ENCODE data around the gene NBAS.
A peak's percentile ranks its signal among the peaks of the same experiment; 100 is the strongest.

NBAS gene

DNA sequence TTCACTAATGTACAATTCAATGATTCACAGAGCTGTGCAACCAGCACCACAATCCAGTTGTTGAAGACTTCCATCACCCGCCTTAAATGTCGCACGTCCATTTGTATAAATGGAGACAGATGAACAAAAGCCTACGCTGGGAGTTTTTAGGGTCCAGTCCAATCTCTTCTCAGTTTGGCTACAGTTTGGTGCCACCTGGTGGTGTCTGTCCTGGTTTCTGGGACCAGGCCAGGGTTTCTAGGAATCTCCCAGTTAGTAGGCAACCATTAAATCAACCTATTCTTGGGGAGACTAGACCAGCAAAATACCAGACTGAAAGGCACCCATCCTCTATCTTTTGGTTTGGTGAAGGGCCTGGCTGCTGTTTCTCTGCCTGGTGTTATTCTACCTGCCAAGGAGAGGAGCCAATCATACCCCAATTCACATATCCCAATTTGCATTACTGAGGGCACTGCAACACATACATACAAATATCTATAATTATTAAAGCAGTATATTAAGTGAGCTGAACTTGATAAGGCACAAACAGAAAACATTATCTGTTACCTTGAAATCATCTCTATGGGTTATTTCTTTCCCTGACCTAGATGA is 27.3 kb upstream of the NBAS start:
- peak; percentile 60 for DNase-seq

DNA sequence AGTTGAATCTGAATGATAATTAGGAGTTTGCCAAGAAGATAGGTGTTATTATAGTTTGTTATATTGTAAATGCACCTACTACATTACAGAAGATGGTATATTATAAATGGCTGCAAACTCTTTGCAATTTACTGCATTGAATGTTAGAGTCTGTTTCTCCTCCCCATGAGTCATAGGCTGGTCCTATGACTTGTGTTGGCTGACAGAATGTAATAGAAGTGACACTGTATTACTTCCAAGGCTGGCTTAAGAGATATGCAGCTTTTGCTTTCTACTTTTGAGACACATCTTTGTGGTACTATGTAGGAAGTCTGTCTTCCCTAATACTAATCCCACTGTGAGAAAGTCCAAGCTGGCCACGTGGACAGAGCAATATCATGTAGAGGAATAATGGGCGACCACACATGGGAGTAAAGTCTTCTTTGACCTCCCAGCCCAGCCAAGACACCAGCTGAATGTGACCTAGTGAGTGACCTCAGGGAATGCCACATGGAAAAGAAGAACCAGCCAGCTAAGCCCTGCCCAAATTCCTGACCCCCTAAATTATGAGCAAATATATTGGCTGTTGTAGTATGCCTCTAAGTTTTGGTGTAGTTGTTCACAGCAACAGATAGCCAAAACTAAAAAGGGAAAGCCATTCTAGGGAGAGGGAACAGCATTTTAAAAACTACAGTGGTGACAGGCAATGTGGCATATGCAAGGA is 23.8 kb upstream of the NBAS start:
- DNase-seq = peak; percentile 5

DNA sequence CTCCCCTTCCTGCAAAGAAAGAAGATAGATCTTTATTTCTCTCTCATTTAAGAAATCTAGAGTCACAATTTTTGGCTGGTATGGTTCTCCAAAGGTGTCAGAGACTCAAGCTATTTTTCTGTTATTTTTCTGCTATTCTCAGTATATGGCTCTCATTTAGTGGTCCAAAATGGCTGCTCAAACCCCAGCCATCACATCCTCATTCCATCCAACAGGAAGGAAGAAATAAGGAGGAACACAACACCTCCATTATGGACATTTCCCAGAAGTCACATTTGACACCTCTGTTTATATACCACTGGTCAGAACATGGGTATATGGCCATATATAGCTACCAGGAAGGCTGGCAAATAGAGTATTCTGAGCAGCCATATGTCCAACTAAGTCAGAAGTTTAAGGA is 23.2 kb upstream of the NBAS start:
- DNase-seq = no peak

DNA sequence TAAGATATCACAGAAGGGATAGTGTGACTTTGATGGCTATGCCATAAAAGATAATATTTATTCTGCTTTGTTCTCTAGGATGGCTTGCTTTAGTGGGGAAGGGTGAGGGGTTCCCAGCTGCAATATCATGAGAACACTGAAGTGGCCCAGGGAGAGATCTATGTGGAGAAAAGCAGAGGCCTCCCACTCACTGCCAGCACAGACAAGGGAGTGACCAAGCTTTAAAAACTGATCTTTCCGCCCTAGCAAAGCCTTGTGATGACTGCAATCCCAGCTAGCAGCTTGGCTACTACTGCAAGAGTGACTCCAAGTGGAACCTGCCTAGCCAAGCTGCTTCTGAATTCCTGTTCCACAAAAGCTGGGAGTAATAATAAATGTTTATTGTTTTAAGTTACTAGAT is 22.7 kb upstream of the NBAS start:
- no peak for DNase-seq

DNA sequence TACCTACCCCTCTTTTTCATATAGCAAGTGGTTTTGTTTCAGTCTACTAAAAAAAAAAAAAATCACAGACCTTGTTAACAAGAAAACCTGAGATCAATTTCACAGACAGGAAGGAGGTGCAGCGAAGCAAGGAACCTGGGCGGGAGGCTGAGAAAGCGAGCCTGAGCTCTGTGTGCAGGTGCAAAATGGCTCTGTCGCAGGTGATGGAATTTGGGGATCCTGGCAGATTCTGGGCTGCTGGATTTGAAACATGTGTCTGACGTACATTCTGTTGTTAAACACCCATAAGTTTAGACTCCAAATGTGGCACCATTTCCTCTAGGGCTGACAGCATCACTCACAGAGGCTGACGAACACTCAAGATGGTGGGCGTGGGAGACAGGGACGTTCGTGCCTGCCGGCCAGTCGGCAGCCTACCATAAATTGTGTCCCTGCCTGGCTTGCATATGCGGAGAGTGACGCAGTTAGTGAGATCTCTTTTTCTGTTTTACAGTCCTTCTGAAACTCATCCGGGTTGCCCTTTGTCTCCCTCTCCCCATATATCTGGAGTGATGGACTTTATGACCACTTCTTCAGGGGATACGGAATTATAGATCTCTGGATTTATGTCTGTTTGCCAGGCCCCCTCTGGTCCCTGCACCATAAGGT is 21.7 kb upstream of the NBAS start:
- no peak for DNase-seq

DNA sequence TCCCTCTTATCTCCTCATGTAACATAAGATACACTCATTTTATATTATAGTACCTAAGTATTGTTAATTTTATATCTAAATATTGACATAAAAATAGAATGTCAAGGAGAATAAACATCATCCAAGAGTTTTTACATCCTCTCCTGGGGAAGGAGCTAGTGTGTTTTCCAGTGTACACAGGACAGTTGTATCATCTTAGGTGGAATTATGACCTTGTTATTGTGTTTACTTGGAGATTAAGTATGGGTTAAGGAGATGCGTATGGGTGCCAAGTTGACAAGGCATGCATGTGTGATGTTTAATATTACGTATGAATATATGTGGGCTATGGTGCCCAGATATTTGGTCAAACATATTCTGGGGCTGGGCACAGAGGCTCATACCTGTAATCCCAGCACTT is 19.3 kb upstream of the NBAS start:
- DNase-seq = no peak

DNA sequence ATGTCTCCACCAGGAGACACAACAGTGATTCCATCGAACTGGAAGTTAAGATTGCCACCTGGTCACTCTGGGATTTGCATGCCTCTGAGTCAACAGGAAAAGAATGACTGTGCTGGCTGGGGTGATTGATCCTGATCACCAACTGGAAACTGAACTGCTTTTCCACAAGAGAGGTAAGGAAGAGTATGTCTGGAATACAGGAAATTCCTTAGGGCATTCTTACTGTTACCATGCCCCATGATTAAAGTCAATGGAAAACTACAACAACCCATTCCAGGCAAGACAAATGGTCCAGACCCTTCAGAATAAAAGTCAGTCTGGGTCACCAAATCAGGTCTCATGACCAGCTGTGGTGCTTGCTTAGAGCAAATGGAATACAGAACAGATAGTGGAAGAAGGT is 18.5 kb upstream of the NBAS start:
- peak; percentile 39 for DNase-seq

DNA sequence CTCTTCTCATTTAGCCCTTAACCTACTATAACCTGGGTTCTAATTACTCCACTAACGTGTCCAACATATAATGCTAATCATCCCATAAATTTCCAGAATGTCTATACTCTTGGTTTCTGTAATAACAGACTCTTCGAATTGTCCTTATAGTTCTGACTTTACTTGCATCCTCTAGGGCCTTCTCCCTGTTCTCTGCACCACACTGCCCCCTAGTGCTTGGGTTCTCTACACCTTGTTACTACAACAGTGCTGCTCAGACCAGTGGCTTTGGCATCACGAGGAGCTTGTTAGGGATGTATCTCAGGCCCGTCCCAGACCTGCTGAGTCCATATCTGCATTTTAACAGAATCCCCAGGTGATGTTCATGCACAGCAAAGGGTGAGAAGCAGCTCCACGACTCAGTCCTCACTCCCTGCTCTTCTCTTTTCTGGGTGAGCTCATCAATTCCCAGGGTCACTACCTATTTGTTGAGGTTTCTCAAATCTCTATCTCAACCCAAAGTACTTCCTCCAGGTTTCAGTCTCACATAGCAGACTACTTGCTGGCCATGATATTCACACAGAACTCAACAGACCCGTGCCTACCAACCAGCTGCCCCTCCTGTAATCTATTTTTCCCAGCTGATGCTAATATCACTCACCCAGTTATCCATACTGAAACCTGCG is 16.1 kb upstream of the NBAS start:
- DNase-seq = peak; percentile 64

DNA sequence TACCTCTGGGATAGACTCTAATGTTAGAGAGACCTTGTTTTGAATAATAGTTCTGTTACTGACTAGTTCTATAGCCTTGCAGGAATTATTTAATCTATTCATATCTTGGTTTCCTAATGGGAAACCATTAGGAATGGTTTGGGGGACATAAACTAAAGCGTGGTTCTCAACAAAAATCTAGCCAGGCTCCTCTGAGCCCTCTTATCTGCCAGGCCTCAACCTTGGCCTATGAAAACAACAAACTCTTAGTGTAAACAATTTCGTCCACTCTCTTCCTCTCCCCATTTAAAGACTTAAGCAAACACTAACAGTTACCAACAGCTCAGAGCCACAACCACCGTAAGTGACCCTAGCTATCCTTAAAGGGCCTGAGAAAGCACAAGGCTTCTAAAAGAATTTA is 10.6 kb upstream of the NBAS start:
- no peak for DNase-seq

DNA sequence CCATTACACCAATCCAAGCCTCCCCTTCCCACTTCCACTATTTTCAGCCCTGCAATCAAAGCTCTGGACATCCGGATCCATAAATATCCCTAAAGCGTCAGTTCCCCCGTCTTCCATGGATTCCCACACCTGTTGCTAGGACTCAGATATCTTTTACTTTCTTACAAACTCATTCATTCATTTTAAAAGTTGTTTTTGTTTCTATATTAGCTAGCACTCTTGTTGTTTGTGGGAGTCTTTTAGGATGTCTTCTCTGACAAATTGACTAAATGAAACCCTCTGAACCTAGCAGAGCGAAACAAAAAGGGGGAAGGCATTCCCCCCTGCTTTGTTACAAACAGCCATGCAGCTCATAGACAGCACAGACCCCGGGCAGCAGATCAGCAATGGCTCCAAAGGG is 9.0 kb upstream of the NBAS start:
- no peak for DNase-seq

DNA sequence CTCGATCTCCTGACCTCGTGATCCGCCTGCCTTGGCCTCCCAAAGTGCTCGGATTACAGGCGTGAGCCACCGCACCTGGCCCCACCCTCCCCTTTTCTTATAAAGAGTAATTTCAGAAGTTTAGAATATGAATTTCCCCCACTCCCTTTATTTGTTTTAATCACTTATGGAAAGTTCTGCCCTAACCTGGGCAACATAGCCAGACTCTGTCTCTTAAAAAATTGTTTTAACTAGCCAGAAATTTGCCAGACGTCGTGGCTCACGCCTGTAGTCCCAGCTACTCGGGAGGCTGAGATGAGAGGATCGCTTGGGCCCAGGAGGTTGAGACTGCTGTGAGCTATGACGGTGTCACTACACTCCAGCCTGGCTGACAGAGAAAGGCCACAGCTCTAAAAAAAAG is 7.7 kb upstream of the NBAS start:
- DNase-seq = no peak

DNA sequence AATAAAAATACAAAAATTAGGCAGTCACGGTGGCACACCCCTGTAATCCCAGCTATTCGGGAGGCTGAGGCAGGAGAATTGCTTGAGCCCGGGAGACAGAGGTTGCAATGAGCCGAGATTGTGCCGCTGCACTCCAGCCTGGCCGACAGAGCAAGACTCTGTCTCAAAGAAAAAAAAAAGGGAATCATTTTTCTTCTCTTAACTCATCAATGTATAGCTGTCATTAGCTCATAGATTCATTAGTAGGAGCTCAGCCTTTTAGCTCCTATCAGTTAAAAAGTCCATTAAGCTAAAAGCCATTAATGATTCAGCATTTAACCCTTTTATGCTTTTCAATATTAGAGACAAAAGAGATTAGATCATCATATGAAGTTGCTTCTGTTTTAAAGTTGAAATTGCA is 5.8 kb upstream of the NBAS start:
- no peak for DNase-seq

DNA sequence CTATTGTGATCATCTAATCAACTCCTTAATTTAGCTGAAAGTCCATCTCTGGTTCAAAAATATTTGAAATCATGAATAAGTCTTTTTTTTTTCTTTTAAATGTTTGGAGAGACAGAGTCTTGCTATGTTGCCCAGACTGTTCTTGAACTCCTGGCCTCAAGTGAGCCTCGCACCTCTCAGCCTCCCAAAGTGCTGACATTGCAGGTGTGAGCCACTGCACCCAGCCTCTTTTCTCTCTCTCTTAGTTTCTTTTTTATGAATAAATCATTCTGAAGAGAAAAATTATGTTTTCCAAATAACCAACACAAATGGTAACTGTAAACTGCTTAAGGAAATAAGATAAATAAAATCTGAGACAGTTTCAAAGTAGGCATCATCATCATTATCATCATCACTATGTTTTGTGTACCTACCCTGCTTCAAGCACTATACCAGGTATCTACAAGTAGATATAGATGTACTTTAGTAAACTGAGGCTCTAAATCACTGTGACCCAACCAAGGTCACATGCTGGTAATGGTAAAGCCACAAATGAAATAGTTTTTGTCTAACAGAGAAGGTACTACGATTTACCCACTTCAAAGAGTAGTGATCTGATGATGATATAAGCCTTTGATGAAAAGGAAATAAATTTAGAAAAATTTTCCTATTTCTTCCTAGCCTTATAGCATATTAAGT is 5.0 kb upstream of the NBAS start:
- DNase-seq = no peak

DNA sequence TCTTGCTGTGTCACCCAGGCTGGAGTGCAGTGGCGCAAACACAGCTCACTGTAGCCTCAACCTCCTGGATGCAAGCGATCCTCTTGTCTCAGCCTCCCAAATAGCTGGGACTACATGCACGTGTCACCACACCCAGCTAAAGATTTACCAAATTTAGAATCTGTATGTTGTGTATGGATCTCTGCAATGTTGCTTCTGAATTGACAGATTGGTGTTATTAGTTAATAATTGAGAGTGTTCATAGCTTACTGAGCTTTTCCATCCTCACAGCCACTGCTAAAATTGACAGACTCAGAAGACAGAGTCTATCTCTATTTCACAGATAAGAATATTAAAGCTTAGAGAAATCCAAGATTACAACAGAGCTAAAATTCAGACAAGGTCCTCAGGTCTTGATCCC is 4.3 kb upstream of the NBAS start:
- DNase-seq = no peak

DNA sequence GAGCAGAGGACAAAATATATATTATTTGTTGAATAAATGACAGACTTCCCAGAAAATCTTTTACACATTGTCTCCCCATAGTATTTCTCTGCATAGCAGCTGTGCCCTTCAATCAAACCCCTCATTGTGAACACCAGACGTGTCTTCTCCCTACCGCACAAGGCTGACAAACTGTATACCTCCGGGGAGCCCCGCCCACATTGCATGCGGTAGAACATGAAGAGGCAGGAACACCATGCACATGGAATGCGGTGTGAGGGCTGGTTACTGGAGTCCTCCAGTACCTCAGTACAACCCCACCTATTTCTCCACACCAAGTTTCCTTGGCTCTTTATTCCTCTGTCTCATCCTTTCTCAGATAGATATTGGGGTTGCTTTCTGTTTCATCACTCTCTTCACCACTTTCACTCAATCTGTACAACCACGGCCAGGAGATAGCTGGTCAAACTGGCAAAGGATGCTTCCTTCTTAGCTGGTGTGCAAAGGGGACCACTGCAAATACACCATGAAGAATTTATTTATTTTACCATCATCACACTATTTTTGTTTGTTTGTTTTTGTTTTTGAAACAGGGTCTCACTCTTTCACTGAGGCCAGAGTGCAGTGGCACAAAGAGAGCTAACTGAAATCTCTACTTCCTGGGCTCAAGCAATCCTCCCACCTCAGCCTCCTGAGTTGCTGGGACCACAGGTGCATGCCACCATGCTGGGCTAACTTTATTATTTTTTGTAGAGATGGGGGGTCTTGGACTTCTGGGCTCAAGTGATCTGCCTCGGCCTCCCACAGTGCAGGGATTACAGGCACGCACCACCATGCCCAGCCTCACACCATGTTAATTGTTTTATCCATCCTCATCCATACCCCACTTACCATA is 2.3 kb upstream of the NBAS start:
- DNase-seq = no peak

DNA sequence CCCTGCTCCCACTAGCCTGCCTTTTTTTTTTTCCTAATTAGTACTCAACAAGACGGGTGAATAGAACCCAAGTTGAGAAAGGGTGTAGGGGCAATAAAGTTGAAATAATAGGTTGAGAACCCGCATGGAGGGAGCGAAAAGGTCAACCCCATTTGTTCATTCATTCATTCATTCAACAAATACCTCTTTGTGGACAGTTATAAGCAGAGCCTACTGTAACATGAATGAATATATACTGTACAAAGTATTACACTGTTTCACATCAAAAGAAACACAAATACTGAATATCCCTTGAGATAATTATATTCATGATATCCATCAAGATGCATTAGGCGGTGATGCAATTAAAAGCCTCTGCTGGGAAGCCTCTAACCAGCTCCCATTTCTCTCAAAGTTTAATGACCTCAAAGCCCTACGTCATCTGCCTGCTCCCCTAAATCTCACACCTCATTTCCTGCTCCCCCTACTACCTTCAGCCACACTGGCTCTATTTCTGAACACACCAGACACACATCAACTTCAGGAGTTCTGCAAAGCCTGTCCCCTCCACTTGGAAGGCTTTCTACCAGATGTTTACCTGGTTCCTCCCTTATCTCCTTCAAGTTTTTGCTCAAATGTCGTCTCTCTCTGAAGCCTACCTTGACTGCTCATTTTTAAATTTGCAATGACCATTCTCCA is 1.4 kb upstream of the NBAS start:
- DNase-seq = no peak

DNA sequence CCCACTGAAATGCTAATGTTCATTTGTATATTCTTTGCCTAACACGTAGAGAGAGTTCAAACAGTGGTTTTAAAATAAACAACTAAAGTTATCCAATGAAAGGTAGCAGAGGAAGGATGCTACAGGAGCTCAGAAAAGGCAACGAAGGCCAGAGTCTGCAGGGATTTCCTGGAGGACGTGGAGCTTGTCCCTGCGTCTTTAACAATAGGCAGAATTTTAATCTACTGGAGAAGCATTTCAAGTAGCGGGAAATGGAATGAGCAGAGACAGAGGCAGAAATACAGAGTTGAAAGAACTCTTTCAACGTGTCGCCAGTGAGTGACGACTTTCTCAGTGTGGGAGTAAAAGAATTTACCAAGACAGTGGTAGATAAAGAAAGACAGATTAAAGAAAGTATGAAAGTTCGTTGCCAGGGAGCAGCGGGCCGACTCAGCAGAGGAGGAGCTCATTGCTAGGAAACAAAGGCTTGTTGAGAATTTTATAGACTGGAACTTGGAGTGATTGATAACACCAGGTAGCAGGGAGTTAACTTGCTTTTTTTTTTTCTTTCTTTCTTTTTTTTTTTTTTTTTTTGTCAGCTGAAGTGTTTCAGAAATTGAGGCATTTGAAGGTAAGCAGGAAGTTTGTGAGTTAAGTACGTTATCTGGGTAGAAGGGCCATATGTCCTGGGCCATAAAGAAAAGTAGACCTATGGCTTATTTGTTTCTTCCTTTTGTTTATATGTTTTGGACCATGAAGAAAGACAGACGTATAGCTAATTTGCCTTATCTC is 625 bp upstream of the NBAS start:
- peak; percentile 22 for DNase-seq

DNA sequence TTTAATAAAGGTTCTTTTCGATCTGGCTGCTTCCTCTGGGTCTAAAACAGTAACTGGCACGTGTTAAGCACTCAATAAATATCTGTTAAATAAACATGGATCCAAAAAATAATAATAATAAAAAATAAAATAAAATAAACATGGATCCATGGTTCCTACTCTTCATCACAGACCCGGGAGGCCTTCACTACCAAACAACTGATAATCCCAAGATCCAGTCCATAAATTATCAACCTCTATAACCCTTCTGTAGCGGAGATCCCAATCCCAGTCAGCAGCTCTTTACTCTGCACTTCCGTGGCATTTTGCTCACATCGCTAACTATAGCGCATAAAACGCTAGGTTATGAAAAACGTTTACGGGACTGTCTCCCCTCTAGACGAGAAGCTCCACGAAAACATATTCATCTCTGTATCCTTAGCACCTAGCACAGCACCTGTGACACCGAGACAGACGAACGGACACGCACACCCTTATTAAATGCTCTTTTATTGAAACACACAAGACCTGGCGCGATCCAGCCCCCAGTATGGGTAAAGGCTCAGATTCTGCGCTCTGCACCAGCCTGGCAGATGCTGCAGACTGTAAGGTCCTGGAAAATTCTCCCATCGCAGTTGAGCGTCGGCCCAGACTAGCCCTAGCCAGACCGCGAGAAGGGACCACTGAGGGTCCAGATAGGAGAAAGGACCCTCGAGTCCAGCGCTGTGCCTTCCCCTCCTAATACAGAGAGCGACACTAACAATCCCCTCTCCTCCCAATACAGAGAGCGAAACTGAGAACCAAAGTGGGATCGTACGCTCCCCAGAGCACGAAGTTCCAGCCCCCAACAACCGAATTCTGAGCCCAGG is 770 bp downstream of the NBAS start:
- peak; percentile 10 for DNase-seq

DNA sequence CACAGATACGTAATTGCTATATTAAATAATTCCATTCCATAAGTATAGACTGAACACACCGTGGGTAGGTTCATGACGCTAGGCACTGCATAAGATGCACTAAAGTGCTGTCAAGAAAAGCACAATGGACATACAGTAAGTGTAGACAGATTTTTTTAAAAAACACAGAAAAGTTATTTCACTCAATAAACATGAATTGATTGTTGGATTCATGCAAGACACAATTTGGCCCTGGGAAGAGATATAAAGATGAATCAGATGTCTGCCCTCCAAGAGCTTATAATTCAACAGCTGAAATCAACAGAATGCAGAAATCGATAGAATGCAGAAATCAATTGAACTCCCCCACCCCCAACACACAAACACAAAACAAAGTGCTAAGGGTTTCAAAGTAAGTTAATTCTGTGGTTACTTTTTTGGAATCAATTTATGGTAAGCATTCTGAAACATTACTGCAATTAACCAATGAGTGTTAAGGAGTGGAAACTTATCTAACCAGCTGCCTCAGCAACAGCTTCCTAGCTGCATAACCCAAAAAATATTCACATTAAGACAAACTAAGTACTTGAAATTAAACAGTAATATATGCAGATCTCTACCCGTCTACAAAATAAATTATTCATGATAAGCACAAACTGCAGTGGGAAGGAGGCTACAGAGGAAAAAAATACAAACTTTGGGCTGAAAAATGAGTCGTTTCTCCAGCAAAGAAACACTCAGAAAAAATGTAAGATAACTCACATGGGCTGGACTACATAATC is 1.6 kb downstream of the NBAS start:
- DNase-seq = no peak
